GM03348 (cell line): ENCODE results near the gene JAZF1.
"Not testable (repeated sequence)": the region's sequence is repeated elsewhere in the genome, so short reads cannot be mapped to it uniquely, and the experiment has no call there.

Experiments
- DNase-seq: peaks from one replicate; pipeline ENCODE4 v3.0.0; 2012; ENCODE audit warnings: low spot score

JAZF1 gene

GRCh38 chr7:28042721-28043120 lies 137.9 kb downstream of the JAZF1 start:
- DNase-seq = no peak

GRCh38 chr7:28041508-28042314 lies 138.9 kb downstream of the JAZF1 start:
- DNase-seq = peak; percentile 70

- no peak for DNase-seq
Measured at GRCh38 chr7:28038175-28038797, 142.3 kb downstream of the JAZF1 start.

DNA sequence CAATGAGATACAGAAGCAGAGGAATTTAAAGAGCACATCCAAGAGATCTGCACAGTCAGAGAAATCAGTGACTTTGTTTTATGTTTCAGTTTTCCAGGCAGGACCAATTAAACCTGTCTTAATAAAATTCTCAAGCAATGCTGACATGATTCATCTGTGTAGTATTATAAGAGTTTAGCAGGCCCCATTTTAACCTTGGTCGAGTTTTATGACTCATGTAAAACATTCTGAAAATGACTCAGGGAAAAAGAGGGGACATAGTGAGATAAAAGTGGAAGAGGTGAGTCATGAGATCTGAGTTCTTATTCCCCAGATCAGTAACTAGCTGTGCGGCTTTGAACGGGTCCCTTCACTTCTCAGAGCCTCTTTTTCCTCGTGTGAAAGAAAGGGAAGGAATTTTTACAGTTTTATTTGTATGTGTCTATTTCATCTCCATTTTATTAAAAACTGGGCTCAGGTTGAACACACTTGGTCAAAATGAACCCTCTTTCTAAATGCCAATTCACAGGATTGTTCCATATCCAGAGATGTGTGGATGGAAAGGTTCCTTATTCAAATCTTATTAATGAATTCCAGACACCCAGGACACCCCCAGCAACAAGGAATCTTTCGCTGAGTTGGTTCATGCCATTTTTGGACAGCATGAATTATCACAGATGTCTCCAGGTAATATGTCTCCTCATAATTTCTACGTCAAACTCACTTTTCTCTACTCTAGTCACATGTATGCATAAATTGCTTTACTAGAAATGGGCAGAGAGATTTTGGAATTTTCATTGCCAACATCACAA lies 143.2 kb downstream of the JAZF1 start:
- peak; percentile 71 for DNase-seq

DNA sequence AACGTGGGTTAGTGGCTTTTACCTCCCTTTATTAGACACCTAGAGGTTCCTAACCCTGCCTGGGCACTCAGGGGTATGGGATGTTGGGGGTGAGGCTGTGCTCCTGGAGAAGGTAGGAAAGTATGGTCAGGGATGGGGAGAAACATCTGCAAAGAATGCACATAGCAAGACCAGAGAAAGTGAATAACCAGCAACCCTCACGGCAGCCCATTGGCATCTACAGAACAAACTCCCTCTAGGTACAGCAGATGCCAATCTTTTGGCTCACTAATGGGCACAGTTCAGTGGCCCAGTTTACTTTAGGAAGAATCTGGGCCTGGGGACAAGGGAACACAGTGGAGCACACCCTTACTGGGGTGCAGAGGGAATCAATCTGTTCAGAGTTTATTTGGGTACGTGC lies 143.9 kb downstream of the JAZF1 start:
- no peak for DNase-seq

- DNase-seq = no peak
Measured at GRCh38 chr7:28033386-28033785, 147.2 kb downstream of the JAZF1 start.

DNA sequence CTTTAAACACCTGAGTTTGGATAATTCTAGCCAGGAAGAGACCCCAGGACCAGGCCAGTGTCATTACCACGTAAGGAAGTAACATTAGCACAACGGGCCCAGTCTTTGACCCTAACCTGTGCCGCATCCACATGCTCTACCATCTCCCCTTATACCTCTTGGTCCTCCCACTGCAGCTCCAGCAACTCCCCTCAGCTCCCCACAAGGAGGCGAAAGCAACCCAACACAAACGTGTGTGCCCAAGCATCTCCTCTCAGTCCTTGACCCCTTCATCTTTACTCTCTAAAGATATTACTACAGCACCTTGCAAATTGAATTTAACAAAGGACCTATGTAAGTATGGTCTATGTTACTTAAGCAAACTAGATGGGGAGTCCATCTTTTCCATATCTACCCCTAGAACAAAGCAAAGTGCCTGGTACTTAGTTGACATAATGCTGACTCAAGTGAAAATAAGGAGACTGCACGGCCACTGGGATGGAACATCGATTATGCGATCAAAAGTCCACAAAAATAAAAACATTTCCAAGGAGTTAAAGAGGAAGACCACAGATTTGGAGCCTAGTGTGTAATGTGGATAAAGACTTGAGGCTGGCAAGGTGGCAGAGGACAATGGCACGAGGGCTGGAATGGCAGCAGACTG lies 147.7 kb downstream of the JAZF1 start:
- DNase-seq = no peak

DNA sequence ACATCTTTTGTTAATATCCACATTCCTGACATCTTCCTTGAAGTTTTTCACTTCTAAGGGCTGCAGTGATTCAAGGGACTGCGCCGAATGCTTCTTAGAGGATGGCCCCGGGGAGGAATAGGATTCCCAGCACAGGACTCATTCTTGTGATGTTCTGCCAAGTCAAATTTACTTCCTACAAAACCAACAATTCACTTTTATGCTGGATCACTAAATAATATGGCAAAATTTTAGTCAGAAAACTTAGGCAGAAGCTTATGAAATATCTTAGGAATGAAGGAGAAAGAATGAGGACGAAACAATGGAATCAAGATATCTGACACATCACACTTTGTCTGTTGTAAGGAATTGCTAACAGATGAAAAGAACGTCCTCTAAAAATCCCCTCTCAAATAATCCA lies 151.5 kb downstream of the JAZF1 start:
- DNase-seq = peak; percentile 54

DNA sequence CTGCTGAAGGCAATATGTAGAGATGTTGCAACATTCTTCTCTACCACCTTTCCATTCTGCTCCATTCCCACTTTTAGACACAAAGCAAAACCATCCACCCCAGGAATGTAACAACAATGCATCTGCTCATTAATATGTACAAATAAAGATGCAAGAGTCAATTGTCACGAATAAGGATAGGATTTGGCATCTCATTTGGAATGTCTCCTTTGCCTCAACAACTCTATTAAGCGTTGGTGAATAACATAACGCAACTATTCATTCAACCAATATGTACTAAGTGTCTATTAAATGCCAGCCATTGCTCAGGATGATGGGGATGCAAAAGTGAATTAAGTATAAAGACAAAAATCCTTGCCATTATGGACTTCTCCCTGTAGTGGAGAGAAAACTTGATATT lies 152.1 kb downstream of the JAZF1 start:
- DNase-seq = no peak

GRCh38 chr7:28026237-28026636 lies 154.4 kb downstream of the JAZF1 start:
- no peak for DNase-seq

DNA sequence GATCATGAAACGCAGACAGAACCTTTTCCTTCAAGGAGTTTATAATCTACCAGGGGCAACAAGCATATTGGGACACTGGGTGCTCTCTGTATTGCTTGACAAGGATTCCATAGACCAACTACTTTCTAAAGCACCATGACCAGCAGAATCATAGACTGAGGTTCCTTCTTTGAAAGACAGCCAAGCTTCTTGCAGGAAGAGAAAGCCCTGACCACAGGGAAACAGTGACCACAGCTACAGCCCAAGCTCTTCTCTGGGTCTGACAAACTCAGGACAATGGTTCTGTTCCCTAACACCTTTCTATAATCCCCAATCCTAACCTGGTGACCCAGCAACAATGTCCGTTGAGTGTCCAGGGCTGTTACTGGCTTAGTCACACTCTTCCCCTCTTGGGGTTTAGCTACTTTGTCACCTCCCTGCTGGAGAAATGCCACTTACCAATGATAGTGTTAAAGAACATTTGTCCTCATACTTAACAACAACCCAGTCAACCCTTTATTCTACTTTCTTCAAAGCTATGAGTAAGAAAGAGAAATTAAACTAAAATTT lies 155.7 kb downstream of the JAZF1 start:
- DNase-seq = no peak

DNA sequence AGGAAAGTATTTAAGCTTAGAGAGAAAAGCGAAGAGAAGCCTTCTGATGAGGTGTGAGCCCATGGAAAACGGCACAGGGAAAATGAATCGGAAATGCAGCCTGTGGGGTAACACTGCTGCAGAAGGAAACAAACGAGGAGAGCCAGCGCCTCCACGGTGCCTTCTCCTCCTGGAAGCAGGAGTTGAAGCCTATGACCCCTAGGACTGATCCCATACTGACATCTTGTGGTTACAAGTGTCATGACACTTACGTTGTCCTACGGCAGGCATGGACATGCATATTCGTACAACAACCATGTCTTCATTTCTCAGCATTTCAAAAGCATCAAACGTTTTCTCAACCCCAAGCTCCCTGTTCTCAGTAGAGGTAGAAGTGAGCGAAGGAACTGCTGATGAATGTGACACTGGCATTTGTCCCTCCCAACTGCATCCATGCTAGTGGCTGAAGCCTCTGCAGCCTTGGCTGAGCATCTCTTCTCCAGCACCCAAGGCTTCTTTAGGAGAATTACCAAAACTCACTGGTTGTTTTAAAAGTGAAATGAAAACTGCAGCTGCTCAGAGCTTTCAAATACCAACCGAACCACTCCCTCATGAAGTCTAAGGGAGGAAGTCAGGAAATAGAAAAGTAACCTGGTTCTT lies 160.2 kb downstream of the JAZF1 start:
- DNase-seq = peak; percentile 86

GRCh38 chr7:28018856-28019465 lies 161.6 kb downstream of the JAZF1 start:
- DNase-seq = no peak

- DNase-seq = no peak
Measured at GRCh38 chr7:28018446-28018845, 162.1 kb downstream of the JAZF1 start.

- no peak for DNase-seq
Measured at GRCh38 chr7:28018020-28018419, 162.6 kb downstream of the JAZF1 start.

- peak; percentile 29 for DNase-seq
Measured at GRCh38 chr7:28017372-28017771, 163.2 kb downstream of the JAZF1 start.

- DNase-seq = no peak
Measured at GRCh38 chr7:28016297-28016696, 164.3 kb downstream of the JAZF1 start.

- no peak for DNase-seq
Measured at GRCh38 chr7:28015169-28015568, 165.4 kb downstream of the JAZF1 start.

GRCh38 chr7:28014340-28014739 lies 166.3 kb downstream of the JAZF1 start:
- DNase-seq = not testable (repeated sequence)

GRCh38 chr7:28013441-28013840 lies 167.2 kb downstream of the JAZF1 start:
- no peak for DNase-seq

DNA sequence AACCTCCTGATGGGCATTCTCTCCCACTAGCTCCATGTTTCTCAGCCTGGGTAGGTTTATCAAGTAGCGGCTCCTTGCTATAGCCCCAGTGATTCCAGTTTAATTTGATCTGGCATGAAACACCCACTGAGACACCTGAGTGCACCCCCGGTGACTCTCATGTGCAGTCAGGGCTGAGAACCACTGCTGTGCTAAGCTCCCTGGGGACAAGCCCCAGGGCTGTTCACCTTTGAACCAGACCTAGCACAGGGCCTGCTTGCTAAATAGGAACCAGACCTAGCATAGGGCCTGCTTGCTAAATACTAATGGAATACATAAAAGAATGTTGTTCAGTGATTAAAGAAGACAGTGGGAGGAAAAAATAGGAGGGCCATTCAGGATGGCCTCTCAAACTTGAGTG lies 167.6 kb downstream of the JAZF1 start:
- no peak for DNase-seq
